Spleen (tissue), 11 donors: ENCODE measurements around the gene DYNLRB1. TPM values are rescaled to one million over a fixed set of nuclear protein-coding genes. Genes with fewer than 3 reads are reported as not detected.

Experiments used
- DNase-seq: peaks from one replicate; pipeline ENCODE4 v3.0.0-alpha.2; 2020
- H3K27ac ChIP-seq, 8 donors: fragments of 200-600 bp; sonication (generic) in 7 of 8; 1 replicate in 4 of 8; 2 replicates in 4 of 8; pipeline versions ENCODE4 v1.5.0 to v1.8.0; 2016 to 2021; ENCODE audit warnings: inconsistent platforms in 4 of 8, mild to moderate bottlenecking in 4 of 8, moderate library complexity in 1 of 8
- H3K27me3 ChIP-seq, 7 donors: fragments of 200-600 bp; sonication (generic) in 6 of 7; replicated peaks in 1 of 7; 1 replicate in 4 of 7; 2 replicates in 3 of 7; pipeline versions ENCODE4 v1.5.0 to v1.8.0; 2016 to 2021; ENCODE audit warnings: inconsistent platforms in 3 of 7, mild to moderate bottlenecking in 1 of 7
- H3K36me3 ChIP-seq, 6 donors: fragments of 200-600 bp; sonication (generic) in 5 of 6; 1 replicate in 4 of 6; 2 replicates in 2 of 6; pipeline versions ENCODE4 v1.5.0 to v1.8.0; 2016 to 2021; ENCODE audit warnings: inconsistent platforms in 2 of 6
- H3K4me1 ChIP-seq, 6 donors: fragments of 200-600 bp; sonication (generic) in 5 of 6; 1 replicate in 3 of 6; 2 replicates in 3 of 6; pipeline versions ENCODE4 v1.5.0 to v1.8.0; 2016 to 2021; ENCODE audit warnings: inconsistent platforms in 3 of 6
- H3K4me3 ChIP-seq, 8 donors: fragments of 200-600 bp; sonication (generic) in 7 of 8; 1 replicate in 4 of 8; 2 replicates in 4 of 8; pipeline versions ENCODE4 v1.5.0 to v1.8.0; 2016 to 2021; ENCODE audit warnings: inconsistent platforms in 4 of 8, mild to moderate bottlenecking in 4 of 8, moderate library complexity in 2 of 8
- H3K9me3 ChIP-seq, 8 donors: fragments of 200-600 bp; sonication (generic) in 7 of 8; 1 replicate in 4 of 8; 2 replicates in 4 of 8; pipeline versions ENCODE4 v1.5.0 to v1.8.0; 2016 to 2021; ENCODE audit warnings: inconsistent platforms in 4 of 8
- POLR2A ChIP-seq, 3 donors: fragments of 450-650 bp; IDR thresholded peaks; one replicate each; pipeline ENCODE4 v1.5.1; 2017; ENCODE audit warnings: antibody characterized with exemption in 3 of 3, mild to moderate bottlenecking in 1 of 3
- POLR2AphosphoS5 ChIP-seq, 3 donors: sonication (generic); formaldehyde crosslinking; IDR thresholded peaks; one replicate each; pipeline ENCODE4 v1.5.1; 2017; ENCODE audit warnings: antibody characterized with exemption in 3 of 3
- WGBS, 5 donors: extraction: QIAGEN DNeasy Blood & Tissue Kit in 3 of 5; methylation state at CpG; one replicate each; pipeline versions ENCODE4 v1.1.5 to v1.1.7; 2013 to 2018; 5-methylcytosine and 5-hydroxymethylcytosine counted together
- intact Hi-C: fragments of 100-400 bp; cut with DNase I; formaldehyde crosslinking; loops from one replicate; pipeline ENCODE4 v1.15.0; 2023; ENCODE audit warnings: low total_unique reads
- polyA plus RNA-seq, 3 donors: library from polyadenylated mRNA; stranded (reverse); fragments of 200-250 nt; gene quantifications; one replicate each; pipeline ENCODE4 v1.2.1, GENCODE V29; 2013
- total RNA-seq, 7 donors: library from RNA; depleted of rRNA in 3 of 7; stranded (reverse); fragments of >200 nt in 3 of 7; fragmentation: NEBNext Ultra II Directional in 4 of 7; extraction: Animal tissue kit (Norgen Biotek cat#: 25700) in 4 of 7; gene quantifications; one replicate each; pipeline versions ENCODE4 v1.1.0 to v1.2.1, GENCODE V29; 2016 to 2021
- TF ChIP-seq, protein P1 (sequence below), 11 experiments: fragments of 200-600 bp in 7 of 11; fragments of 450-650 bp in 4 of 11; sonication (generic) in 4 of 11; IDR thresholded peaks in 8 of 11; conservative IDR thresholded peaks in 3 of 11; 1 replicate in 7 of 11; 2 replicates in 4 of 11; pipeline versions ENCODE4 v1.4.0 to v1.8.0; 2016 to 2021; ENCODE audit warnings: antibody characterized with exemption in 11 of 11, inconsistent platforms in 4 of 11, mild to moderate bottlenecking in 1 of 11
- donor health status: healthy with polysubstance abuse.
- donor health status: DM: no; HTN: no; CAD: no; lungs with moderate emphysema.
- donor health status: DM: no; HTN: no; CAD: no.
- donor health status: Bipolar disorder and iron deficiency.
- donor health status: healthy.
- donor health status: DM: no; HTN: no; CAD: no.
- donor health status: DM: yes; HTN: yes; CAD: no.

DYNLRB1 gene
- total and polyA plus RNA-seq, 10 donors: 72.0 to 209 (median 152) TPM

DNA sequence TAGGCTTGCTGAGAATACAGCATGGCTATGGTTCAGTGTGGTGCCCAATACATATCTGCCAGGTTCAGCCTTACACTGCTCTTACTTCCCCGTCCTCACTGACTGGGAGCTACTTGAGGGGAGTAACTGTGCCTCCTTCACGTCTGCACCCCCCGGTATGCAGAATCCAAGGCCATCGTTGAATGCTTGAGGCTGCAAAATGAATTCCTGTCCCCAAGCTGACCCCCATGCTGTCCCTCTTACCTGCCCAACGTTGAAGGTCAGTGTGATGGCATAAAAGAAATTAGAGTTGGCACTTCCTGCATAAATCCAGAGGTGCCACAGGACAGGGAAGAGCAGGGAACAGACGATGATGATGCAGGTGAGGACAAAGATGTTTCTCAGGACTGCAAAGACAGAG, 58.6 kb downstream of the DYNLRB1 start:
- Histone ChIP-seq H3K9me3 (no peaks in the 10 kb centered on the region), H3K27me3 (no peaks in the 10 kb centered on the region), H3K27ac (no peak overlapping the region), H3K4me1 (peaks cover 0 to 34% (median 8%) of the 10 kb centered on the region in 6 donors), H3K4me3 (no peak overlapping the region), H3K36me3 (peaks cover 0 to 63% (median 11%) of the 10 kb centered on the region in 6 donors)
- 85 to 96% (median 92%) methylated on average over 6 of the region's 6 CpGs for WGBS, 5 donors
- intact Hi-C loops: no loop called here
- TF ChIP-seq POLR2AphosphoS5 (IDR thresholded peaks at IDR 0.05) (no peak), POLR2A (IDR thresholded peaks at IDR 0.05) (no peak)
- TF ChIP-seq, protein P1, sequence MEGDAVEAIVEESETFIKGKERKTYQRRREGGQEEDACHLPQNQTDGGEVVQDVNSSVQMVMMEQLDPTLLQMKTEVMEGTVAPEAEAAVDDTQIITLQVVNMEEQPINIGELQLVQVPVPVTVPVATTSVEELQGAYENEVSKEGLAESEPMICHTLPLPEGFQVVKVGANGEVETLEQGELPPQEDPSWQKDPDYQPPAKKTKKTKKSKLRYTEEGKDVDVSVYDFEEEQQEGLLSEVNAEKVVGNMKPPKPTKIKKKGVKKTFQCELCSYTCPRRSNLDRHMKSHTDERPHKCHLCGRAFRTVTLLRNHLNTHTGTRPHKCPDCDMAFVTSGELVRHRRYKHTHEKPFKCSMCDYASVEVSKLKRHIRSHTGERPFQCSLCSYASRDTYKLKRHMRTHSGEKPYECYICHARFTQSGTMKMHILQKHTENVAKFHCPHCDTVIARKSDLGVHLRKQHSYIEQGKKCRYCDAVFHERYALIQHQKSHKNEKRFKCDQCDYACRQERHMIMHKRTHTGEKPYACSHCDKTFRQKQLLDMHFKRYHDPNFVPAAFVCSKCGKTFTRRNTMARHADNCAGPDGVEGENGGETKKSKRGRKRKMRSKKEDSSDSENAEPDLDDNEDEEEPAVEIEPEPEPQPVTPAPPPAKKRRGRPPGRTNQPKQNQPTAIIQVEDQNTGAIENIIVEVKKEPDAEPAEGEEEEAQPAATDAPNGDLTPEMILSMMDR (IDR thresholded peaks at IDR 0.05 in 8 of 11, conservative IDR thresholded peaks at IDR 0.05 in 3 of 11): no peak
- DNase-seq: no peak

DNA sequence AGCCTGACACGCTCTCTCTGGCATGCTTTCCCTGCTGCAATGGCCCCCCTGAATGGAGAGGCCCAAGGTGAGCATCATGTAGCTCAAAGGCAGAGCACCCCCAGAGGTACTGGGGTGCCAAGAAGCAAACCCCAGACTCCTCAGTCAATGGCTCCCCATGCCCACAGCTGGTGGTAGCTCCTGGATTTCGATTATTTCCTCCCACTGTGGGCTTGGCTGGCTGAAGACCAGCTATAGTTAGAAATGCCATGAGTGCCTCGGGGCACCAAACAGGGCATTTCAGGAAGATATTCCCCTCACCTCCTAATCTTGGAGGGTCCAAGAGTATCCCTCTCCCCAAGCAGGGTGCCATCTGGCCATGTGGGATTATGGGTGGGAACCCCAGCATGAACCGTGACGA, 59.0 kb downstream of the DYNLRB1 start:
- H3K9me3 ChIP-seq: no peaks in the 10 kb centered on the region

GRCh38 chr20:34575756-34576155, 59.5 kb downstream of the DYNLRB1 start:
- 96 to 98% (median 96%) methylated on average over 4 of the region's 4 CpGs for WGBS, 5 donors

More for the DNA sequence above, 59.0 kb downstream of the DYNLRB1 start:
- intact Hi-C loops: no loop called here
- 92 to 97% (median 96%) methylated on average over 5 of the region's 5 CpGs for WGBS, 5 donors
- TF ChIP-seq, protein P1 (IDR thresholded peaks at IDR 0.05 in 8 of 11, conservative IDR thresholded peaks at IDR 0.05 in 3 of 11): no peak
- no peak for TF ChIP-seq POLR2A (IDR thresholded peaks at IDR 0.05)
- TF ChIP-seq POLR2AphosphoS5 (IDR thresholded peaks at IDR 0.05): no peak
- H3K4me3 ChIP-seq: no peak overlapping the region
- peaks cover 0 to 62% (median 11%) of the 10 kb centered on the region in 6 donors for H3K36me3 ChIP-seq
- H3K27me3 ChIP-seq: no peaks in the 10 kb centered on the region
- no peak overlapping the region for H3K27ac ChIP-seq
- DNase-seq: no peak
- H3K4me1 ChIP-seq: peaks cover 3 to 38% (median 13%) of the 10 kb centered on the region in 6 donors

GRCh38 chr20:34577061-34577460, 60.8 kb downstream of the DYNLRB1 start:
- no peak for DNase-seq
- Histone ChIP-seq H3K4me3 (no peak overlapping the region), H3K27ac (no peak overlapping the region), H3K9me3 (peaks cover 0 to 6% (median 0%) of the 10 kb centered on the region in 8 donors), H3K27me3 (no peaks in the 10 kb centered on the region), H3K4me1 (peaks cover 11 to 45% (median 30%) of the 10 kb centered on the region in 6 donors), H3K36me3 (peaks cover 0 to 53% (median 10%) of the 10 kb centered on the region in 6 donors)
- intact Hi-C loops: no loop called here
- 90 to 100% (median 94%) methylated on average over 4 of the region's 4 CpGs for WGBS, 5 donors
- TF ChIP-seq POLR2AphosphoS5 (IDR thresholded peaks at IDR 0.05): no peak
- no peak for TF ChIP-seq POLR2A (IDR thresholded peaks at IDR 0.05)
- TF ChIP-seq, protein P1 (IDR thresholded peaks at IDR 0.05 in 8 of 11, conservative IDR thresholded peaks at IDR 0.05 in 3 of 11): no peak

More at GRCh38 chr20:34575756-34576155, 59.5 kb downstream of the DYNLRB1 start:
- Histone ChIP-seq H3K27ac (no peak overlapping the region), H3K27me3 (no peaks in the 10 kb centered on the region), H3K4me3 (no peak overlapping the region), H3K9me3 (peaks cover 0 to 2% (median 0%) of the 10 kb centered on the region in 8 donors), H3K36me3 (peaks cover 0 to 59% (median 11%) of the 10 kb centered on the region in 6 donors), H3K4me1 (peaks cover 6 to 40% (median 17%) of the 10 kb centered on the region in 6 donors)
- intact Hi-C loops: no loop called here
- TF ChIP-seq POLR2A (IDR thresholded peaks at IDR 0.05) (no peak), POLR2AphosphoS5 (IDR thresholded peaks at IDR 0.05) (no peak)
- TF ChIP-seq, protein P1 (IDR thresholded peaks at IDR 0.05 in 8 of 11, conservative IDR thresholded peaks at IDR 0.05 in 3 of 11): no peak
- no peak for DNase-seq
